Ishikawa (cell line): ENCODE results near the gene PRKCSH.

Source experiments
- MAX ChIP-seq: IDR thresholded peaks from 2 replicates; pipeline ENCODE4 v1.6.1; 2012
- RAD21 ChIP-seq: IDR thresholded peaks from 2 replicates; pipeline ENCODE4 v1.6.1; 2012; ENCODE audit warnings: low read depth
- REST ChIP-seq: IDR thresholded peaks from 2 replicates; pipeline ENCODE4 v1.6.1; 2012; ENCODE audit warnings: low read depth, mild to moderate bottlenecking
- TAF1 ChIP-seq: IDR thresholded peaks from 2 replicates; pipeline ENCODE4 v1.6.1; 2012; ENCODE audit warnings: low read depth, mild to moderate bottlenecking

- TF ChIP-seq TAF1 (no peak), REST (no peak), MAX (no peak), RAD21 (no peak)
These were observed 44.7 kb downstream of the PRKCSH start for GRCh38 chr19:11479898-11480714.
